Measurements from ENCODE around the gene EIF4E3. TPM values are rescaled to one million over a fixed set of nuclear protein-coding genes. Genes with fewer than 3 reads are reported as not detected.

EIF4E3 gene
- total RNA-seq, 6 donors from 2014 or later, result 7.3 to 40.2 (median 21.2) TPM

- H3K4me1 ChIP-seq, result peaks cover 36 to 46% (median 41%) of the 10 kb centered on the region in 4 donors
- 90 to 91% methylated on average over 7 of the region's 7 CpGs for WGBS, 2 donors
- TF ChIP-seq POLR2A (IDR thresholded peaks at IDR 0.05) (no peak), CTCF (IDR thresholded peaks at IDR 0.05) (no peak), POLR2AphosphoS5 (IDR thresholded peaks at IDR 0.05) (no peak), EP300 (IDR thresholded peaks at IDR 0.05) (no peak)
- no peak for ATAC-seq (ENCODE audit: low FRiP score in 2 of 2)
- no peaks in the 10 kb centered on the region for H3K9me3 ChIP-seq
- H3K36me3 ChIP-seq, result peaks cover 0 to 4% (median 0%) of the 10 kb centered on the region in 4 donors
- no peak for DNase-seq
- no peak overlapping the region for H3K4me3 ChIP-seq
- no peaks in the 10 kb centered on the region for H3K27me3 ChIP-seq
- H3K27ac ChIP-seq, result no peak overlapping the region
Observed at GRCh38 chr3:71685686-71686085, 39.5 kb downstream of the EIF4E3 start.

- 44 to 45% methylated on average over 6 of the region's 6 CpGs for WGBS, 2 donors
- TF ChIP-seq POLR2A (IDR thresholded peaks at IDR 0.05) (no peak), CTCF (IDR thresholded peaks at IDR 0.05) (no peak), EP300 (IDR thresholded peaks at IDR 0.05) (no peak), POLR2AphosphoS5 (IDR thresholded peaks at IDR 0.05) (no peak)
- no peaks in the 10 kb centered on the region for H3K27me3 ChIP-seq
- H3K4me3 ChIP-seq, result no peak overlapping the region
- H3K36me3 ChIP-seq, result peaks cover 0 to 4% (median 0%) of the 10 kb centered on the region in 4 donors
- no peak for DNase-seq
- H3K27ac ChIP-seq, result no peak overlapping the region
- ATAC-seq (ENCODE audit: low FRiP score in 2 of 2), result peak in 1 of 2 donors; percentile 53
- peaks cover 34 to 44% (median 40%) of the 10 kb centered on the region in 4 donors for H3K4me1 ChIP-seq
- H3K9me3 ChIP-seq, result no peaks in the 10 kb centered on the region
Observed at GRCh38 chr3:71684757-71685386, 40.3 kb downstream of the EIF4E3 start.

GRCh38 chr3:71684046-71684756 lies 41.0 kb downstream of the EIF4E3 start:
- Histone ChIP-seq H3K36me3 (peaks cover 0 to 4% (median 0%) of the 10 kb centered on the region in 4 donors), H3K4me3 (no peak overlapping the region), H3K27me3 (no peaks in the 10 kb centered on the region), H3K27ac (peak overlapping the region in 1 of 4 donors; percentile 13), H3K4me1 (peaks cover 29 to 44% (median 38%) of the 10 kb centered on the region in 4 donors), H3K9me3 (no peaks in the 10 kb centered on the region)
- ATAC-seq (ENCODE audit: low FRiP score in 2 of 2) (no peak), DNase-seq (no peak)
- 77 to 85% methylated on average over 7 of the region's 7 CpGs for WGBS, 2 donors
- TF ChIP-seq POLR2A (IDR thresholded peaks at IDR 0.05), result no peak
- TF ChIP-seq POLR2AphosphoS5 (IDR thresholded peaks at IDR 0.05), result no peak

- DNase-seq (peak in 1 of 2 donors; percentile 77), ATAC-seq (ENCODE audit: low FRiP score in 2 of 2) (peak; percentile 85 to 87)
- Histone ChIP-seq H3K27me3 (no peaks in the 10 kb centered on the region), H3K36me3 (no peaks in the 10 kb centered on the region), H3K27ac (peak overlapping the region; percentile 24 to 72 (median 61)), H3K9me3 (no peaks in the 10 kb centered on the region), H3K4me3 (no peak overlapping the region), H3K4me1 (peaks cover 29 to 44% (median 38%) of the 10 kb centered on the region in 4 donors)
- TF ChIP-seq EP300 (IDR thresholded peaks at IDR 0.05), result no peak
- TF ChIP-seq CTCF (IDR thresholded peaks at IDR 0.05), result peak; percentile 27 to 63 (median 50)
- WGBS, 2 donors, result 18 to 27% methylated on average over 7 of the region's 7 CpGs
Observed at GRCh38 chr3:71681224-71681668, 44.0 kb downstream of the EIF4E3 start.

GRCh38 chr3:71680603-71681002 lies 44.6 kb downstream of the EIF4E3 start:
- peaks cover 29 to 44% (median 38%) of the 10 kb centered on the region in 4 donors for H3K4me1 ChIP-seq
- peak overlapping the region; percentile 7 to 67 (median 44) for H3K27ac ChIP-seq
- no peaks in the 10 kb centered on the region for H3K36me3 ChIP-seq
- TF ChIP-seq EP300 (IDR thresholded peaks at IDR 0.05) (no peak), CTCF (IDR thresholded peaks at IDR 0.05) (no peak), POLR2A (IDR thresholded peaks at IDR 0.05) (no peak), POLR2AphosphoS5 (IDR thresholded peaks at IDR 0.05) (no peak)
- H3K4me3 ChIP-seq, result no peak overlapping the region
- H3K27me3 ChIP-seq, result no peaks in the 10 kb centered on the region
- peak in 1 of 2 donors; percentile 80 for ATAC-seq (ENCODE audit: low FRiP score in 2 of 2)
- no peaks in the 10 kb centered on the region for H3K9me3 ChIP-seq
- no peak for DNase-seq
- 13 to 27% methylated on average over 1 of the region's 1 CpG for WGBS, 2 donors

All from upper lobe of left lung (tissue), 6 donors.